PC-3 (cell line): ENCODE measurements around the gene NOX3. TPM values are rescaled to one million over a fixed set of nuclear protein-coding genes. Genes with fewer than 3 reads are reported as not detected.

Source experiments
- ATAC-seq: fragments of 200-7000 bp; cut with Tn5 transposase; 2 replicates; pipeline ENCODE4 v1.9.1; 2020; ENCODE audit warnings: mild to moderate bottlenecking, moderate library complexity
- BruUV-seq: library from RNA; stranded (reverse); fragments of 400-500 nt; replicated peaks from 2 replicates; lab custom pipeline; 2021; lab: Mats Ljungman, UMichigan
- CTCF ChIA-PET: fragments of 300-600 bp; sonication (Branson Sonifier 250); formaldehyde crosslinking; loops from one replicate; lab custom pipeline; 2022; ENCODE audit warnings: antibody characterized with exemption; lab: Charles Lee
- POLR2A ChIA-PET: fragments of 300-600 bp; sonication (Branson Sonifier 250); formaldehyde crosslinking; loops from one replicate; lab custom pipeline; 2022; ENCODE audit warnings: antibody characterized with exemption; ENCODE audit not compliant: unreplicated experiment; lab: Charles Lee
- DNase-seq: peaks from one replicate; pipeline ENCODE4 v3.0.0-alpha.2; 2015
- H2AFZ ChIP-seq: fragments of 300-600 bp; sonication (generic); 2 replicates; pipeline ENCODE4 v1.6.0; 2016; ENCODE audit warnings: antibody characterized with exemption, low read length
- H3F3A ChIP-seq: fragments of 300-600 bp; sonication (generic); one replicate; pipeline ENCODE4 v1.6.0; 2017; ENCODE audit warnings: antibody characterized with exemption, low read length, control low read depth, mild to moderate bottlenecking; ENCODE audit not compliant: unreplicated experiment
- H3K27ac ChIP-seq: fragments of 300-600 bp; sonication (generic); 2 replicates; pipeline ENCODE4 v1.5.1; 2016; ENCODE audit warnings: mild to moderate bottlenecking, low read length
- H3K27me3 ChIP-seq: fragments of 300-600 bp; sonication (generic); 2 replicates; pipeline ENCODE4 v1.6.1; 2016; ENCODE audit warnings: low read length, mixed read lengths
- H3K36me3 ChIP-seq: fragments of 300-600 bp; sonication (generic); 2 replicates; pipeline ENCODE4 v1.6.1; 2016; ENCODE audit warnings: low read depth, mixed run types, low read length, mixed read lengths
- H3K4me1 ChIP-seq: fragments of 300-600 bp; sonication (generic); 2 replicates; pipeline ENCODE4 v1.5.1; 2016; ENCODE audit warnings: low read length; ENCODE audit not compliant: insufficient read depth
- H3K4me2 ChIP-seq: fragments of 300-600 bp; sonication (generic); 2 replicates; pipeline ENCODE4 v1.6.0; 2016; ENCODE audit warnings: low read length
- H3K4me3 ChIP-seq: fragments of 300-600 bp; sonication (generic); 2 replicates; pipeline ENCODE4 v1.5.1; 2016; ENCODE audit warnings: mild to moderate bottlenecking, low read length, mixed read lengths
- H3K79me2 ChIP-seq: fragments of 300-600 bp; sonication (generic); 2 replicates; pipeline ENCODE4 v1.6.1; 2017; ENCODE audit warnings: low read length, mixed read lengths
- H3K9ac ChIP-seq: fragments of 300-600 bp; sonication (generic); 2 replicates; pipeline ENCODE4 v1.6.0; 2016; ENCODE audit warnings: mild to moderate bottlenecking, low read length
- H3K9me2 ChIP-seq: fragments of 300-600 bp; sonication (generic); replicated peaks from 2 replicates; pipeline ENCODE4 v1.6.1; 2016; ENCODE audit warnings: mixed run types, low read length, mixed read lengths
- H3K9me3 ChIP-seq: fragments of 300-600 bp; sonication (generic); 2 replicates; pipeline ENCODE4 v1.6.1; 2016; ENCODE audit warnings: low read length, mixed read lengths
- H4K20me1 ChIP-seq: fragments of 300-600 bp; sonication (generic); 2 replicates; pipeline ENCODE4 v1.6.1; 2016; ENCODE audit warnings: low read length, mixed read lengths
- CTCF ChIP-seq: fragments of 300-600 bp; sonication (generic); conservative IDR thresholded peaks from 2 replicates; pipeline ENCODE4 v1.5.1; 2017; ENCODE audit warnings: antibody characterized with exemption, low read depth, mild to moderate bottlenecking, low read length
- EZH2 ChIP-seq: fragments of 300-600 bp; sonication (generic); IDR thresholded peaks from one replicate; pipeline ENCODE4 v1.6.1; 2017; ENCODE audit warnings: antibody characterized with exemption, mild to moderate bottlenecking, low read length; ENCODE audit not compliant: unreplicated experiment
- EZH2phosphoT487 ChIP-seq: fragments of 300-600 bp; sonication (generic); IDR thresholded peaks from 2 replicates; pipeline ENCODE4 v1.6.1; 2018; ENCODE audit warnings: mild to moderate bottlenecking, antibody characterized with exemption, low read length, borderline replicate concordance
- intact Hi-C: fragments of 100-400 bp; cut with micrococcal nuclease; formaldehyde crosslinking; loops from 2 replicates; pipeline ENCODE4 v1.9.0; 2023
- total RNA-seq: library from RNA; depleted of rRNA; stranded (reverse); fragments of >200 nt; gene quantifications from 2 replicates; pipeline ENCODE4 v1.2.3, GENCODE V29; 2014

Gene NOX3
- total RNA-seq, 1 experiment from 2014 or later, result not detected

GRCh38 chr6:155408231-155408630, 47.4 kb downstream of the NOX3 start:
- Histone ChIP-seq H3K79me2 (no peaks in the 10 kb centered on the region), H3K36me3 (no peaks in the 10 kb centered on the region), H3K9me3 (no peaks in the 10 kb centered on the region), H3K9me2 (no peaks in the 10 kb centered on the region), H3K4me3 (no peak overlapping the region), H4K20me1 (no peaks in the 10 kb centered on the region), H3K27me3 (no peaks in the 10 kb centered on the region), H3K4me1 (no peaks in the 10 kb centered on the region), H3K4me2 (no peak overlapping the region), H3K9ac (no peak overlapping the region), H3F3A (no peaks in the 10 kb centered on the region), H2AFZ (no peak overlapping the region), H3K27ac (no peak overlapping the region)
- POLR2A ChIA-PET, result no interaction called here
- CTCF ChIA-PET, result no interaction called here
- no TSS peak for BruUV-seq
- ATAC-seq (no peak), DNase-seq (no peak)
- TF ChIP-seq EZH2 (no peak), EZH2phosphoT487 (no peak), CTCF (no peak)
- intact Hi-C loops, result no loop called here

GRCh38 chr6:155406801-155407200, 48.8 kb downstream of the NOX3 start:
- Histone ChIP-seq H3K4me1 (no peaks in the 10 kb centered on the region), H3K9me2 (no peaks in the 10 kb centered on the region), H3K36me3 (no peaks in the 10 kb centered on the region), H3K4me2 (no peak overlapping the region), H2AFZ (no peak overlapping the region), H3K9ac (no peak overlapping the region), H3K27ac (no peak overlapping the region), H3K9me3 (no peaks in the 10 kb centered on the region), H3K79me2 (no peaks in the 10 kb centered on the region), H3F3A (no peaks in the 10 kb centered on the region), H3K27me3 (no peaks in the 10 kb centered on the region), H4K20me1 (no peaks in the 10 kb centered on the region), H3K4me3 (no peak overlapping the region)
- ATAC-seq (no peak), DNase-seq (no peak)
- TF ChIP-seq CTCF (no peak), EZH2 (no peak), EZH2phosphoT487 (no peak)
- intact Hi-C loops, result no loop called here
- BruUV-seq, result no TSS peak
- POLR2A ChIA-PET, result no interaction called here
- CTCF ChIA-PET, result no interaction called here

GRCh38 chr6:155404937-155405336, 50.7 kb downstream of the NOX3 start:
- Histone ChIP-seq H3K9me3 (no peaks in the 10 kb centered on the region), H3K79me2 (no peaks in the 10 kb centered on the region), H3K9me2 (no peaks in the 10 kb centered on the region), H3K9ac (no peak overlapping the region), H3F3A (no peaks in the 10 kb centered on the region), H3K4me2 (no peak overlapping the region), H3K4me3 (no peak overlapping the region), H2AFZ (no peak overlapping the region), H3K27me3 (no peaks in the 10 kb centered on the region), H3K36me3 (no peaks in the 10 kb centered on the region), H3K4me1 (no peaks in the 10 kb centered on the region), H3K27ac (no peak overlapping the region), H4K20me1 (no peaks in the 10 kb centered on the region)
- intact Hi-C loops, result no loop called here
- POLR2A ChIA-PET, result no interaction called here
- no peak for ATAC-seq
- no TSS peak for BruUV-seq
- TF ChIP-seq CTCF, result no peak
- TF ChIP-seq EZH2, result no peak
- no peak for TF ChIP-seq EZH2phosphoT487
- DNase-seq, result no peak
- CTCF ChIA-PET, result no interaction called here
